ENCODE data around the gene C10orf90. TPM values are rescaled to one million over a fixed set of nuclear protein-coding genes. Genes with fewer than 3 reads are reported as not detected.

C10orf90 gene
- total and polyA plus RNA-seq, 7 donors = 0.03 to 1.1 (median 0.33) TPM; not detected in 4

GRCh38 chr10:126458466-126458865, 212.0 kb downstream of the C10orf90 start:
- peaks cover 0 to 9% (median 0%) of the 10 kb centered on the region in 4 donors for H3K4me1 ChIP-seq
- intact Hi-C loops (cut with DNase I) = no loop called here
- no peaks in the 10 kb centered on the region for H3K36me3 ChIP-seq
- TF ChIP-seq POLR2A (IDR thresholded peaks at IDR 0.05) = no peak
- TF ChIP-seq EP300 (IDR thresholded peaks at IDR 0.05) = peak in 1 of 4 donors; percentile 6
- no peak overlapping the region for H3K27ac ChIP-seq
- 29 to 46% methylated on average over 1 of the region's 1 CpG for WGBS, 2 donors
- no peak for DNase-seq
- no peaks in the 10 kb centered on the region for H3K9me3 ChIP-seq
- no peak overlapping the region for H3K4me3 ChIP-seq
- peaks cover 0 to 2% (median 0%) of the 10 kb centered on the region in 3 donors for H3K27me3 ChIP-seq

GRCh38 chr10:126456632-126457031, 213.9 kb downstream of the C10orf90 start:
- TF ChIP-seq EP300 (IDR thresholded peaks at IDR 0.05) = no peak
- TF ChIP-seq POLR2A (IDR thresholded peaks at IDR 0.05) = no peak
- TF ChIP-seq CTCF (IDR thresholded peaks at IDR 0.05) = no peak
- TF ChIP-seq POLR2AphosphoS5 (IDR thresholded peaks at IDR 0.05) = no peak
- DNase-seq = no peak
- no peaks in the 10 kb centered on the region for H3K27me3 ChIP-seq
- intact Hi-C loops (cut with DNase I) = no loop called here
- H3K27ac ChIP-seq = no peak overlapping the region
- H3K4me1 ChIP-seq = peaks cover 0 to 9% (median 0%) of the 10 kb centered on the region in 4 donors
- H3K36me3 ChIP-seq = no peaks in the 10 kb centered on the region
- WGBS, 2 donors = 77 to 82% methylated on average over 5 of the region's 5 CpGs
- H3K9me3 ChIP-seq = no peaks in the 10 kb centered on the region
- no peak overlapping the region for H3K4me3 ChIP-seq

- 39 to 49% methylated on average over 11 of the region's 11 CpGs for WGBS, 2 donors
- H3K4me1 ChIP-seq = peaks cover 0 to 9% (median 0%) of the 10 kb centered on the region in 4 donors
- H3K27me3 ChIP-seq = no peaks in the 10 kb centered on the region
- no peaks in the 10 kb centered on the region for H3K36me3 ChIP-seq
- no peak for DNase-seq
- H3K9me3 ChIP-seq = no peaks in the 10 kb centered on the region
- TF ChIP-seq EP300 (IDR thresholded peaks at IDR 0.05) (no peak), POLR2A (IDR thresholded peaks at IDR 0.05) (no peak), CTCF (IDR thresholded peaks at IDR 0.05) (no peak), POLR2AphosphoS5 (IDR thresholded peaks at IDR 0.05) (no peak)
- H3K4me3 ChIP-seq = no peak overlapping the region
- intact Hi-C loops (cut with DNase I) = no loop called here
- no peak overlapping the region for H3K27ac ChIP-seq
Observed at GRCh38 chr10:126455766-126456405, 214.6 kb downstream of the C10orf90 start.

GRCh38 chr10:126455036-126455765, 215.3 kb downstream of the C10orf90 start:
- Histone ChIP-seq H3K4me1 (peaks cover 0 to 9% (median 0%) of the 10 kb centered on the region in 4 donors), H3K4me3 (no peak overlapping the region), H3K36me3 (no peaks in the 10 kb centered on the region), H3K27me3 (no peaks in the 10 kb centered on the region), H3K9me3 (no peaks in the 10 kb centered on the region), H3K27ac (no peak overlapping the region)
- 80 to 87% methylated on average over 8 of the region's 8 CpGs for WGBS, 2 donors
- no peak for DNase-seq
- TF ChIP-seq EP300 (IDR thresholded peaks at IDR 0.05) = no peak
- no peak for TF ChIP-seq POLR2A (IDR thresholded peaks at IDR 0.05)
- TF ChIP-seq POLR2AphosphoS5 (IDR thresholded peaks at IDR 0.05) = no peak
- TF ChIP-seq CTCF (IDR thresholded peaks at IDR 0.05) = no peak
- intact Hi-C loops (cut with DNase I) = no loop called here

GRCh38 chr10:126454045-126454751, 216.3 kb downstream of the C10orf90 start:
- intact Hi-C loops (cut with DNase I) = no loop called here
- TF ChIP-seq POLR2AphosphoS5 (IDR thresholded peaks at IDR 0.05) (no peak), POLR2A (IDR thresholded peaks at IDR 0.05) (no peak), EP300 (IDR thresholded peaks at IDR 0.05) (no peak), CTCF (IDR thresholded peaks at IDR 0.05) (no peak)
- DNase-seq = no peak
- H3K36me3 ChIP-seq = no peaks in the 10 kb centered on the region
- H3K4me3 ChIP-seq = no peak overlapping the region
- no peaks in the 10 kb centered on the region for H3K27me3 ChIP-seq
- H3K27ac ChIP-seq = no peak overlapping the region
- peaks cover 0 to 9% (median 0%) of the 10 kb centered on the region in 4 donors for H3K4me1 ChIP-seq
- 72 to 78% methylated on average over 4 of the region's 4 CpGs for WGBS, 2 donors
- no peaks in the 10 kb centered on the region for H3K9me3 ChIP-seq
